GM18505 (cell line): ENCODE results near the gene HRC.

Source experiments
- ATAC-seq: cut with Tn5 transposase; IDR thresholded peaks from one replicate; pipeline ENCODE4 v1.9.1; 2021; ENCODE audit not compliant: unreplicated experiment
- POLR2A ChIP-seq: IDR thresholded peaks from 4 replicates; pipeline ENCODE4 v1.6.1; 2011; ENCODE audit warnings: borderline replicate concordance; ENCODE audit not compliant: insufficient read depth, insufficient read length; ENCODE audit errors: extremely low read depth

HRC gene

DNA sequence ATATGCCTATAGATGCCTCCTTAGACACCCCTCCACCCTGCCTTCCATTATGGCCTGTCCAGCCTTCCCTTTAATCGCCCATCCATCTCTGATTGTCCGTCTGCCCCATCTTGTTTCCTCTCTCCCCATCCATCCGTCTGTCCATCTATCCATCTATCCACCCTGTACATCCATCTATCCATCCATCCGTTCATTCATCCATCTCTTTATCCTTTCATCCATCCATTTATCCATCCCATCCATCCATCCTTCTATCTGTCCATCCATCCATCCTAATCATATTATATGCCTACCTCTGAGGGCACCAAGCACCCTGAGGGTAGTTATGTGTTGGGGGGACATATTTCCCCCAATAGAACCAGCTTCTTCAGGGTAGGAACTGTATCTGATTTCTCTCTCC is 25.5 kb upstream of the HRC start:
- ATAC-seq: no peak
- TF ChIP-seq POLR2A: no peak

DNA sequence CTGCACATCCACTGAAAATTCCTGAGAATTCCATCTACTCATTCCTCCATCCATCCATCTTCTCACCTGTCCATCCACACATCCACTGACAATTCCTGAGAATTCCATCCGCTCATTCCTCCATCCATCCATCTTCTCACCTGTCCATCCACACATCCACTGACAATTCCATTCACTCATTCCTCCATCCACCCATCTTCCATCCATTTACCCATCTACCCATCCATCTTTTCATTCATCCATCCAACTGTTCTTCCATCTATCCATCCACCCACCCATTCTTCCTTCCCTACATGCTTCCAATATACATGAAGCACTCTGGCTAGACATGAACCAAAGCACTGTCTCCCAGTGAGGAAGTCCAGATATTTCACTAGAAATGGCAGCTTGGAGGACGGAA is 18.0 kb upstream of the HRC start:
- no peak for ATAC-seq
- TF ChIP-seq POLR2A: no peak

DNA sequence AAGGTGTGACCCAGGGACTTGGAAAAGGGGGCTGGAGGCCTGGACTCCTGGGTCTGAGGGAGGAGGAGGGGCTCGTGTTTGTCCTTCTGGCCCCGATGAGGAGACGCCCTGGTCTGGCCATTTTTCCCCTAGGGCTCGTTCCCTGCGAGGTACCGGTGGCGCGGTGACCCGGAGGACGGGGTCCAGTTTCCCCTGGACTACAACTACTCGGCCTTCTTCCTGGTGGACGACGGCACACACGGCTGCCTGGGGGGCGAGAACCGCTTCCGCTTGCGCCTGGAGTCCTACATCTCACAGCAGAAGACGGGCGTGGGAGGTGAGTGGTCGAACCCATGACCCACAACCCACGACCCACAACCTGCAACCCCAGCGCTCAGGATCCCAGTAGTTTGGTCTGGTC is 13.2 kb upstream of the HRC start:
- no peak for ATAC-seq
- TF ChIP-seq POLR2A: no peak

DNA sequence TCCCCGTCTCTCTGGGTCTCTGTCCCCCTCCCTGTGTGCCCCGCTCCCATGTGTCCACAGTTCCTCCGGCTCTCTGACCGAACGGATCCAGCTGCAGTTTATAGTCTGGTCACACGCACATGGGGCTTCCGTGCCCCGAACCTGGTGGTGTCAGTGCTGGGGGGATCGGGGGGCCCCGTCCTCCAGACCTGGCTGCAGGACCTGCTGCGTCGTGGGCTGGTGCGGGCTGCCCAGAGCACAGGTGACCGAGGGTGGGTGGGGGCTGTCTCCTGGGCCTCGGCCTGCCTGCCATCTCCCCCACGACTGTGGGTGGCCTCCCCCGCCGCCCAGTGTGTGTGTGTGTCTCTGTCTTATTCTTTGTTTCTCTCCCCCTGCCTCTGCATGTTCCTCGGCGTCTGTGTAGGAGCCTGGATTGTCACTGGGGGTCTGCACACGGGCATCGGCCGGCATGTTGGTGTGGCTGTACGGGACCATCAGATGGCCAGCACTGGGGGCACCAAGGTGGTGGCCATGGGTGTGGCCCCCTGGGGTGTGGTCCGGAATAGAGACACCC is 12.7 kb upstream of the HRC start:
- no peak for ATAC-seq
- TF ChIP-seq POLR2A: no peak

DNA sequence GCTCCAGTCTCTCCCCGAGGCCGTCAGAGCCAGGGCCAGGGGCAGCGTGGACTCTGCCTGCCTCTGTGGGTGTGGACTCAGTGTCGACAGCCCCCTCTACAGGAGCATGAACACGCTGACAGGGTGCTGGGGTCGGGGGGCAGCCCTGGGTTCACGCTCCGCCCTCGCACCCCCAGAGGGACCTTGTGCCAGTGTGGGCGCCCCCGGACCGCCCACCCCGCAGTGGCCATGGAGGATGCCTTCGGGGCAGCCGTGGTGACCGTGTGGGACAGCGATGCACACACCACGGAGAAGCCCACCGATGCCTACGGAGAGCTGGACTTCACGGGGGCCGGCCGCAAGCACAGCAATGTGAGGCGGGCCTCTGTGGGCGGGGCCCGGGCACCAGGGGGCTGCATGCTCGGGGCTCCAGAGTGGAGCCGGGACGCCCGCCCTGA is 10.7 kb upstream of the HRC start:
- ATAC-seq: no peak
- no peak for TF ChIP-seq POLR2A

DNA sequence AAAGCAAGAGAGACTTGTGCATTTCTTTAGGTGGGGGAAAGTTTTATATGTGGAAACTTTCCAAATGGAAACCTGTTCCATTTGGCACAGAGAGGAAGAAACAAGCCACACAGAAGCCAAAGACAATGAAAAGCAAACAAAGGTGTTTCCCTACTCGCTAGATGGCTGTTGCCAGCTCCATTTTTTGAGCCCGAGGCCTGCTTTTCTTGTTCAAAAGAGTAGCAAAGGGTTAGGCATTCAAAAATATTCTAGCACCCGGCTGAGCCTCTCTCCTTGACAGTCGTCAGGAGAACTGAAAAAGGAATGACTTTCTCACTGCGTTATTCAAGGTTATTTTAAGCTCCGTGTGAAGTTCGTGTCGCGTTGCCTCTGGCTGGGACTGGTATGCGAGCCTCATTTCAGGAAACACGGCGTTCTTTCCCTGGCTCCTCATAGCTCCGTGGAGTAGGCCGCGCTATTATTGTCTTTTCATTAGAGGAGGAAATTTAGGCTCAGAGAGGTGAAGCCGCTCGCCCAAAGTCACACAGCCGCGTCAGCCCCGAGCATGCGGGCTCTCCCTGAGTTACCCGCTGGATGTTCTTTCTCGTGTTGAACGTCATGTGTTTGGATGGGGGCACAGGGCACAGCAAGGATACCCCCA is 10.0 kb upstream of the HRC start:
- no peak for TF ChIP-seq POLR2A
- ATAC-seq: no peak

DNA sequence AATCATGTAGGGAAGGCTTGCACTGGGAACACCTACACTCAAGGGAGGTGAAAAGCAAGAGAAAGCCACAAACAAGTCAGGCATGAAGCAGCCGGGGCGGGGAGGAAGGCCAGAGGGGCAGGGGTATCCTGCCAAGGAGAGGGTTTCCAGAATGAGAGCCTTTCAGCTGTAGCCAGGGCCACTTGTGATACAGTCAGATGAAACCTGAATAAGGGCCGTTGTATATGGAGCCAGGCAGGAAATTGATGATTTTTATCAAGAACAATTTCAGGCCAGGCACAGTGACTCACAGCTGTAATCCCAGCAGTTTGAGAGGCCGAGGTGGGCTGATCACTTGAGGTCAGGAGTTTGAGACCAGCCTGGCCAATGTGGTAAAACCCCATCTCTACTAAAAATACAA is 6.8 kb upstream of the HRC start:
- ATAC-seq: no peak
- TF ChIP-seq POLR2A: no peak

DNA sequence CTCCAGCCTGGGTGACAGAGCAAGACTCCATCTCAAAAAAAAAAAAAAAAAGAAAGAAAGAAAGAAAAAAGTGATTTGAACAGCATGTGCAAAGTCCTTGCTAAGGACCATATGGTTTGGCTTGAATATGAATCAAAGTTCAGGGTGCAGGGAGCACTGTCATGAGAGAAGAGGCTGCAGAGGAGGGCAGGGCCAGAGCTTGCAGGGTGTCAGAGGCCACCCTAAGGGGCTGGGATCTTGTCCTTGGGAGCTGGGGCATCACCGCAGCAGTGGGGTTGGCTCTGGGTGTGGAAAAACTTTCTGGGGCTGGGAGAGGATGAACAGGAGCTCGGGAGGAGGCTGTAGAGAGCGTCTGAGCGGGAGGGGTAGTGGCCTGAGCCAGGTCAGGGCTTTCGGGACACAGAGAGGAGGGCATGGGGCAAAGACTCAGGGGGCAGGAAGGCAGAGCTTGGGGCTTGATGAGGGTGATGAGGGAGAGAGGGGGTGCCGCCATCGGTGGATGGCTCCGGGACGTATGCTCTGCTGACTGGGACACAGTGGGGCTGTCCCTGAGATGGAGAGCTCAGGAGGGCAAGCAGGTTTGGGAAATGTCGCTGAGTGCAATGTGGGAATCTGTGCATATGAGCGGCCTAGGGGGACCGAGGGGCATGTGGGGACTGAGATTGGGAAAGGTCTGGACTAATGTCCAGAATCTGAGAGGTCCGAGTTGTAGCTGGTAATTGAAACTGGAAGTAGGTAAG is 5.4 kb upstream of the HRC start:
- TF ChIP-seq POLR2A: no peak
- ATAC-seq: no peak

DNA sequence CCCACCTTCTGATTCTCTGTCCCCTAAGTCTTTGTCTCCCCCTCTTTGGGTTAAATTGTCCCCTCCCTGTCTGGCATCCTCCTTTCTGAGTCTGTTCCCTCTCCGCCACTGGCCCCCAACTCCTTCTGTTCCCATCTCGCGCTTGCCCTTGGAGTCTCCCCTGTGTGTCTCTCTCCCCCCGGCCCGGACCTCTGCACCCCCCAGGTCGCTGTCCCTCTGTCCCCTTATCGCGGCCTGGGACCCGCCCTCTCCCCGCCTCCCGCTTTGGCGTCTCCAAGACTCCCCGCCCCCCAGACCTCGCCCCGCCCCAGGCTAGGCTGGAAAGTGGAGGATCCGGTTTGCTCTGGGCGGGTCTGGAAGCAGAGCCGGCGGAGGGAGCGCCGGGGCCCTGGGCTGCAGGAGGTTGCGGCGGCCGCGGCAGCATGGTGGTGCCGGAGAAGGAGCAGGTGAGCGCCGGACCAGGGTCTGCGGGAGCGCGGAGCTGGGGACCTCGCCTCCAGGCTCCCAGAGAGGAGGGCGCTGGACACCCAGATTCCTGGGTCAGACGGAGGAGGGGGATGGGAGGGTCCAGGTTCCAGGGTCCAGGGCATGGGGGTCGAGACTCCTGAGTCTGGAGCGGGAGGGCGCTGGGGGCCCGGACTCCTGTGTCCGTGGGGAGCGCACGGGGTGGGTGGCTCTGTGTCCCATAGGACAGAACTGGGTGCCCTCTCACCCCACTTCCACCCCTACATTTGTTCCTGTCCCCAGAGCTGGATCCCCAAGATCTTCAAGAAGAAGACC is 2.4 kb upstream of the HRC start, which contains the start of gene TRPM4:
TSS of gene TRPM4 (plus strand) at position 348 of the 780 bp plus-strand sequence. CDS start at position 423, 75 bp downstream.
- no peak for TF ChIP-seq POLR2A
- ATAC-seq: no peak

DNA sequence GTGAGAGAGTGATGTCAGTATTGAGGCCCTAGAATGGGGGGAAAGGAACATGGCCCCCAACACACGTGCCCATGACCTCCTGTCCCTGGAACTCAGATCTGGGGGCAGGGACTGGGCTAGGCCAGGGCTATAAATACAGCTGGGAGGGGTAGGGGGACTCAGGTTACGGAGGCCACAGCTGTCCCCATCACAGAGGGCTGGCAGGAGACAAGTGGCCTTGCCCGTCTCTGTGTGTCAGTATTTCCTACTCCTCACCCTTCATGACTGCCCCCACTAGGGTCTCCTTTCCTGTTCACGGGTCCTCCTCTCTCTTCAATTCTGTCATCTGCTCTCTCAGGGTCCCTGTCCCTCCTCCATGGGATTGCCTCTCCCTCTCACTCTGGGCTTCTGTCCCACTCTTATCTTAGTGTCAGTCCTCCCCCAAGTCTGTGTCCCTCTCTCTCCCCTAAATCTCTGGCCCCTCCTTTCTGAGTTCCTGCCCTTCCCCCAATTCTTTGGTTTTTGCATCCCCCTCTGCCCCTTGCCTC is 687 bp upstream of the HRC start:
- TF ChIP-seq POLR2A: no peak
- no peak for ATAC-seq

DNA sequence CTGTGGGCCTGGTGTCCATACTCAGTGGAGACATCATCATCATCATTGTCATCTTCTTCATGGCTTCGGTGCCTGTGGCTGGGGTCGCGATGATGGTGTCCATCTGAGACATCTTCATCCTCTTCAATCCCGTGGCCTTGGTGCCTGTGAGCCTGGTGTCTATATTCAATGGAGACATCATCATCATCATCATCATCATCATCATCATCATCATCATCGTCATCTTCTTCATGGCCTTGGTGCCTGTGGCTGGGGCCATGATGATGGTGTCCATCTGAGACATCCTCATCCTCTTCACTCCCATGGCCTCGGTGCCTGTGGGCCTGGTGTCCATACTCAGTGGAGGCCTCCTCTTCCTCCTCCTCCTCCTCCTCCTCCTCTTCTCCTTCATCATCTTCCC is 917 bp downstream of the HRC start:
- TF ChIP-seq POLR2A: no peak
- ATAC-seq: no peak

DNA sequence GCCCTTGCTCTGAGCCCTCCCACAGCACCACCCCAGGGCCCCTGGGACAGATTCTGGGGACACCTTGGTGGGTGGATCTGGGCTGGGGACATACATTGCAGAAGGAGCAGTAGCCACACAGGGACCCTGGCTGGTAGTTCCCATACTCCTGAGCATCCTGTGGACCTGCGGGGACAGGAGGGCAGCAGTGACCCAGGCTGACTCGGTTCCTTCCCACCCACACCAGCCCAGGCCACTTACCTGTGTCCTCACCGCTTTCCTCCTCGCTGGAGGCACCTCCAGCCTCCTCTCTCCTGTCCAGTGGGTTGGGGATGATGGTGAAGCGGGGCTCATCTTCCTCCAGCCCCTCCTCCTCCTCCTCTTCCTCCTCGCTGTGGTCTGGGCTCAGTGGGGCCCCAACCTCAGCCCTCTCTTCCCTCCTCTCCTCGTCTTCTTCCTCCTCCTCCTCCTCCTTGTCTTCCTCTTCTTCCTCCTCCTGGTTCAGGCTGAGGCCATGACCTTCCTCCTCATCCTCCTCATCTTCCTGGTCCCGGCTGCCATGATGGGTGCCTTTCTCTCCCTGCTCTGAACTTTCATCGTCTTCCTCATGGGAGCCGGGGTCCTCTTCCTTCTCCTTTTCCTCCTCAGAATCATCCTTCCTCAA is 1.9 kb downstream of the HRC start:
- no peak for TF ChIP-seq POLR2A
- no peak for ATAC-seq

DNA sequence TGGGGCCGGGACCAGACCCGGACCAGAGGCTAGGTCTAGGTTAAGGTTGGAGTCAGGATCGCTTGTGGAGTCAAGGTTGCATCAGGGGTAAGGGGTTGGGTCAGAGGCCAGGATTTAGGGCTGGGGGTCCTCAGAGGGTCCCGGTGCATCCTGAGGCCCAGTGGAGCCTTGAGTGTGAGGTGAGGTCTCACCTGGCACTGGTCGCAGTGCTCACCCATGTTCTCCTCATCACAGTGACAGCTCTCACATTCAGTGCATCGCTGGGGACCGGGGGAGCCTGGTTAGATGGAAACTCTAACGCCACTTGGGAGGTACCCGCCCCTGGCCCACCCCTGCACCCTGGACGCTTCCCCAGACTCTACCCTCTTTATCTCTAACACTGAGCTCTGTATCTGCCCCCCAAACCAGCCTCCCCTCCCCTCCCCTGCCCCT is 3.1 kb downstream of the HRC start:
- ATAC-seq: no peak
- TF ChIP-seq POLR2A: no peak
